Activated CD4-positive, alpha-beta memory T cell treated with anti-CD3 and anti-CD28 coated beads, Interleukin-2, amount 10 ng/mL, durations not matched to agents 7 days and 5 days (primary cell): Measurements from ENCODE around the gene ADPGK. TPM values are rescaled to one million over a fixed set of nuclear protein-coding genes. Genes with fewer than 3 reads are reported as not detected.

Experiments
- total RNA-seq, 2 experiments: library from RNA; stranded (reverse); gene quantifications; one replicate each; pipeline ENCODE4 v1.2.3, GENCODE V29; 2021

Gene ADPGK
- total RNA-seq, 2 experiments from 2014 or later = 83.6 to 84.7 TPM

Other genes with a start within 250 kb of the ADPGK start
- not detected for gene GOLGA6B, start 129.1 kb downstream of the ADPGK start, total RNA-seq
- gene HIGD2B, start 97.6 kb downstream of the ADPGK start, total RNA-seq = under 1 TPM in 1 of 2 experiments, not detected in 1; 0.20 TPM
- 10 to 100 TPM; 14.5 to 16.2 TPM for gene BBS4, start 97.6 kb downstream of the ADPGK start, total RNA-seq